HTERT RPE-1 (cell line): Measurements from ENCODE around the gene AATK.

Experiments
- in situ Hi-C: fragments of 300-500 bp; cut with MboI; formaldehyde crosslinking; loops from 4 replicates; pipeline ENCODE4 v1.14.3; 2020; ENCODE audit warnings: low sequenced_read_pairs

Gene AATK

GRCh38 chr17:81076141-81076679, 89.8 kb downstream of the AATK start:
- in situ Hi-C loops = no loop called here

DNA sequence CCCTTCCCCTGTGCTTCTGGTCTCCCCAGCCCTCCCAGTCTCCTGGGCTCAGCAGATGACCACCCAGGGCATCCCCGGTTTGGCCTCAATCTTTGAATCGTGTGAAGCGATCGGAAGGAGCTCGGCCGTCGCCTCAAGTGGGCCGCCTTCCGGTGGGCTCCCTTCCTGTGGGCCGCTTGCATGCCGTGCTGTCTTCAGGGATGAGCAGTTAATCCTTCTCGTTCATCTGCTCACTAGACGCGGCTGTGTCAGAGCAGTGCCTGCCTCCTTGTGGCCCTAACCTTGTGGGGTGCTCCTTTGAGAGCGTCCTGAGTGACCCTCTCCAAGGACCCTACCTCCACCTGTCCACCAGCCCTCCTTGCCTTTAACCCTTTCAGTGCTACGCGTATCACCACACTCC, 90.7 kb downstream of the AATK start:
- in situ Hi-C loops = no loop called here

GRCh38 chr17:81074875-81075274, 91.1 kb downstream of the AATK start:
- in situ Hi-C loops = no loop called here

GRCh38 chr17:81073967-81074839, 91.8 kb downstream of the AATK start:
- in situ Hi-C loops = no loop called here

DNA sequence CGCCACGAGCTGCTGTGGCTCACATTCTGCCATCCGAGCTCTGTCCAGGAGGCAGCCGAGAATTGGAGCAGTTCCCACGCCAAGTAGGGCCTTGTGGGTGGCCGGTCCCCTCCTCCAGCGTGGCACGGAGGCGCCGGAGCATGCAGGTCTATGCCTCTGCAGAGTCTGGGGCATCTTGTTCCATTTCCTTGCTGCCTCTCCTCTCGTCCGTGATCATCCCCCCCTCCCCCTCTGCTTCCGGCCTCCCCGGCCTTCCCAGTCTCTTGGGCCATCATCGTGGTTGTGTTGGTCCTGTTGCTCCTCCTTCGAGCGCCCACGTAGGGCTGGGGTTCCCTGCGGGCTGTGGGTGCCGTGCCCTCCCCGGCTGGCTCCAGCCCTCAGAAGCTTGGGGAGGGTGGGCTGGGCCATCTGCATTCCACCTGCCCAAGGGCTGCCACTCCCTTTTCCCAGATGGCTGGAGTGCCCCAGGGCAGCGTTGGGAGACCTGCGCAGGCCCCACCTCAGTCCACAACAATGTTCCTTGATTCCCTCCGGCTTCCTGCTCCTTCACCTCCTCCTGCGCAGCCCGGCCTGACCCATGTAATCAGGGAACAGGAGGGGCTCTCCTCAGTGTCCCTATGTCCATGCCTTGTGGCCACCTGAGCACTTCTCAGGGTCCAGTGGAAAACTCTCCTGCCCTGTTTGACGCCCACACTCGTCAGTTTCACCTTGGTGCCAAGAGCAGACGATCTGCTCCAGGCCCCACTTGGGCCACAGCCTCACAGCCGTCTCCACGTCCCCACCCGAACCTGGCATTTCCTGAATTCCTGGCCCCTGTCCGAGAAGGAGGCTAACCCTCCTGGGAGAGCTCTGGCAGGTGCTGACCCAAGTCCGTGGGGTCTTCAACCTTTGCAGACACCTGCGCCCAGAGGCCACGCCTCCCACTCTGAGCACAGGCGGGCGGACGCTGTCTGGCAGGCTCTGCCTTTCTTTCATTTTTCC, 94.0 kb downstream of the AATK start:
- in situ Hi-C loops = no loop called here

DNA sequence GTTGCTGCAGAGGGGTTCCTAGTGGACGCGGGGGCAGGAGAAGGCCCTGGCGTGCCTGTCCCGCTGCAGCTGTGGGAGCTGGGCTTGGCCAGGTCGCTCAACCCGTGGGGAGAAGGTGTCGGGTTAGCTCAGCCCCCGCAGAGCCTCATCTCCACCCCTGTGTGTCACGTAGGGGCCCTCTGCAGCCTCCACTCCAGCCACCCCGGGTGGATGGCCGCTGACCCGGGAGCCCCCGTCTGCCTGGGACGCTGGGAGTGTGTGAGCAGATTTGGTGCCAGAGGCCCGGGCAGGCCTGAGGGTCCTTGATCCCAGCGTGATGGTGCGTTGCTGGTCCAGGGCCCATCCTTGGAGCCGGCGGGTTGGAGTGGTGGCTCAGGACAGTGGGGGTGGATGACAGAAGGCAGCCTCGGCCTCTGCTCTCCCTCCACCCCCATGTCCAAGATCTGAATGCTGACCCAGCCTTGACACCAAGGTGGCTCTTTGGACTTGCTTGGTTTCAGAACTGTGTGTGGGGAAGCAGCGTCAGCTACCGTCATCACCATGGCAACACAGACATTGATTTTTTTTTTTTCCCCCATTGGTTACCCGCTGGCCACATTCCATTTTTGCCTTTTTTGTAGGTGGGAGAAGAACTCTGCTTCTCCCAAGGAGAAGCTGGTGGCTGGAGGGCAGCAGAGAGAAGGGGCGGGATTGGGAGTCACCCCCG, 95.3 kb downstream of the AATK start:
- in situ Hi-C loops = no loop called here

DNA sequence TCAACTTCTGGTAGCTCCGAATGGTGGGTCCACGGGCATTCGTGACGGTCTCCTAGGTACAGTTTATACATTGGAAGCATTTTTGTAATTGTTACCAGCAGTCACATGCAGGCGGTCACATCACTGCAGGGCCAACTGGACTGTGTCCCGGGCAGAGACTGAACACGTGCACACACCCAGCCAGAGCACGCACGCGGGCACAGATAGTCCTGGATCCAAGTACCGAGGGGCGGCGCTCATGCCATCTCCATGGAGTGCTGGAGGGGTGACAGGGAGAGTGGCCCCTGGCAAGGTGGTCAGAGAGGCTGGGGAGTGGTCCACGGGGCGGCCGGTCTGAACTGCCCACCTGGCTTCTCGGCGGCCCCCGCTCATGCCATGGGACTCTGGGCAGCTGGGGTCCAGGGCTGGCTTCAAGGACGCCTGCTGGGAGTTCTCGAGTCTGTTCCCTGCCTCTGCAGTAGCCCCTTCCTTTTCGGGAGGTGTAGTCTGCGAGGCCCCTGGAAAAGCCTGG, 96.8 kb downstream of the AATK start:
- in situ Hi-C loops = no loop called here

GRCh38 chr17:81068411-81069134, 97.4 kb downstream of the AATK start:
- in situ Hi-C loops = no loop called here

DNA sequence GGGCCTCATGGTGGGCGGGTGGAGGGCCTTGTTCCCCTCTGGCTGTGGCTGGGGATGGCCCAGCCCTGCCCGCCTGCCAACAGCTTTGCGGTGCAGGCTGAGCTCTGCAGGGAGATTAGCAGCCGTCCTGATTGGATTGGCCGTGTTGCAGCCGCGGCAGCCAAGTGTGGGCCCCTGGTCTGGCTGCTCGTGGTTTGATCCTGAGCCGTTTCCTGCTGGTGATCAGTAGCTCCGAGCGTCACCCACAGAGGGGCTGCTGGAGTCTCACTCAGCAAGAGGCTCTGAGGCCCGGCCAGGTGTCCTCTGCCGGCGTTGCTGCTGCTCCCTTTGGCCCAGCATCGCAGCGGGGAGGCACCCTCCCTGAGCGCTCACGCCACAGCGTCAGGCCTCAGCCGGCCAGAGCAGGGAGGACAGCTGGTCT, 98.6 kb downstream of the AATK start:
- in situ Hi-C loops = no loop called here
